ENCODE results near the gene PER2. TPM values are rescaled to one million over a fixed set of nuclear protein-coding genes. Genes with fewer than 3 reads are reported as not detected.

The PER2 gene
- total and polyA plus RNA-seq, 10 of the 15 experiments (the other 5 are each of a cell fraction or from before 2014, with no cell fraction given): 1.5 to 15.1 (median 4.6) TPM

DNA sequence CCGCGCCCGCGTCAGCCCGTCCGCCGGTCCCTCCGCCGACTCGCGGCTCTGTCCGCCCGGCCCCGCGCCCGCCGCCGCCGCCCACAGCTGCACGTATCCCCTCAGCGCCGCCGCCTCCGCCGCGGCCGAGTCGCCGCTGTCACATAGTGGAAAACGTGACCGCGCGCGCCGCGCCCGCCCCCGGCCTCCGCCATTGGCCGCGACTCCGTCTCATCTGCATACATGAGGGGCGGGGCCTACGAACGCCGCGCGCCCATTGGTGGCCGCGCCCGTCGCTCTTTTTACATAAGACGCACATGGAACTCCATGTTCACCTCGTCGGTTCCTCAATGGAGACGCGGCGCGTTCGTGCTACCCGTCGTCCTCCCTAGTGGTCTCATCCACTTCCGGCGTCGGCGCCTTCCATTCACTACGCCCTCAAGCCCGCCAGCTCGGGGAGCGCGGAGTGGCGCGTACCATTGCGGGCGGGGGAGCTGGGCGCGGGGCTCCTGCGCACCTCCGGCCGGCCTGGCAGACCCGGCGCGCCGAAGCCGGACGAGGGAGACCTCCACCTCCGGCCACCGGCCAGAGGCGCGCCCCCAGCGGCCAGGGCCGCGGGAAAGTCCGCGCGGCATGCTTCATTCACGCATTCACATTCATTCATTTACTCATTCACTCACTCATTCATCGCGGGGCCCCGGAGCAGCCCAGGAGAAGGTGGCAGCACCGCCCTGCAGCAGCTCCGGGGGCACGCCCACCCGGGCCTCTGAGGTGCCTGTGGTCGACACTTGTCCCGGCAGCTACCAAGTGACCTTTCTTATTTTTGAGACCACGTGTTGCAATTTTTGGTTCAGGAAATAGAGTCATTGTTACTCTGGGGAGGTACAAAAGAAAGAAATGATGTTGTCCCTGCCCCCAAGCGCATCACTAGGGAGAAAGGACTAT lies 502 bp upstream of the PER2 start (continued):
- TF ChIP-seq RFX5 (IDR thresholded peaks at IDR 0.05; ENCODE audit: low read depth, low read length): no peak
- TF ChIP-seq, protein P1, sequence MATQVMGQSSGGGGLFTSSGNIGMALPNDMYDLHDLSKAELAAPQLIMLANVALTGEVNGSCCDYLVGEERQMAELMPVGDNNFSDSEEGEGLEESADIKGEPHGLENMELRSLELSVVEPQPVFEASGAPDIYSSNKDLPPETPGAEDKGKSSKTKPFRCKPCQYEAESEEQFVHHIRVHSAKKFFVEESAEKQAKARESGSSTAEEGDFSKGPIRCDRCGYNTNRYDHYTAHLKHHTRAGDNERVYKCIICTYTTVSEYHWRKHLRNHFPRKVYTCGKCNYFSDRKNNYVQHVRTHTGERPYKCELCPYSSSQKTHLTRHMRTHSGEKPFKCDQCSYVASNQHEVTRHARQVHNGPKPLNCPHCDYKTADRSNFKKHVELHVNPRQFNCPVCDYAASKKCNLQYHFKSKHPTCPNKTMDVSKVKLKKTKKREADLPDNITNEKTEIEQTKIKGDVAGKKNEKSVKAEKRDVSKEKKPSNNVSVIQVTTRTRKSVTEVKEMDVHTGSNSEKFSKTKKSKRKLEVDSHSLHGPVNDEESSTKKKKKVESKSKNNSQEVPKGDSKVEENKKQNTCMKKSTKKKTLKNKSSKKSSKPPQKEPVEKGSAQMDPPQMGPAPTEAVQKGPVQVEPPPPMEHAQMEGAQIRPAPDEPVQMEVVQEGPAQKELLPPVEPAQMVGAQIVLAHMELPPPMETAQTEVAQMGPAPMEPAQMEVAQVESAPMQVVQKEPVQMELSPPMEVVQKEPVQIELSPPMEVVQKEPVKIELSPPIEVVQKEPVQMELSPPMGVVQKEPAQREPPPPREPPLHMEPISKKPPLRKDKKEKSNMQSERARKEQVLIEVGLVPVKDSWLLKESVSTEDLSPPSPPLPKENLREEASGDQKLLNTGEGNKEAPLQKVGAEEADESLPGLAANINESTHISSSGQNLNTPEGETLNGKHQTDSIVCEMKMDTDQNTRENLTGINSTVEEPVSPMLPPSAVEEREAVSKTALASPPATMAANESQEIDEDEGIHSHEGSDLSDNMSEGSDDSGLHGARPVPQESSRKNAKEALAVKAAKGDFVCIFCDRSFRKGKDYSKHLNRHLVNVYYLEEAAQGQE (IDR thresholded peaks at IDR 0.05; ENCODE audit: low read depth, low read length): no peak
- no peak for TF ChIP-seq EZH2 (IDR thresholded peaks at IDR 0.05; ENCODE audit: borderline replicate concordance, control insufficient read depth, low read depth, low read length)
- TF ChIP-seq, protein P2, sequence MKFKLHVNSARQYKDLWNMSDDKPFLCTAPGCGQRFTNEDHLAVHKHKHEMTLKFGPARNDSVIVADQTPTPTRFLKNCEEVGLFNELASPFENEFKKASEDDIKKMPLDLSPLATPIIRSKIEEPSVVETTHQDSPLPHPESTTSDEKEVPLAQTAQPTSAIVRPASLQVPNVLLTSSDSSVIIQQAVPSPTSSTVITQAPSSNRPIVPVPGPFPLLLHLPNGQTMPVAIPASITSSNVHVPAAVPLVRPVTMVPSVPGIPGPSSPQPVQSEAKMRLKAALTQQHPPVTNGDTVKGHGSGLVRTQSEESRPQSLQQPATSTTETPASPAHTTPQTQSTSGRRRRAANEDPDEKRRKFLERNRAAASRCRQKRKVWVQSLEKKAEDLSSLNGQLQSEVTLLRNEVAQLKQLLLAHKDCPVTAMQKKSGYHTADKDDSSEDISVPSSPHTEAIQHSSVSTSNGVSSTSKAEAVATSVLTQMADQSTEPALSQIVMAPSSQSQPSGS (IDR thresholded peaks at IDR 0.05; ENCODE audit: low read length): no peak
- TF ChIP-seq ZSCAN29 (IDR thresholded peaks at IDR 0.05): peak; percentile 69; the same call in 1 of the 2 replicates
- no peak for TF ChIP-seq MYB (IDR thresholded peaks at IDR 0.05; ENCODE audit: borderline replicate concordance, low read depth, low read length)
- peak; percentile 20; the same call in 1 of the 2 replicates for TF ChIP-seq NR2C1 (IDR thresholded peaks at IDR 0.05)
- TF ChIP-seq RAD21 (IDR thresholded peaks at IDR 0.05; ENCODE audit: insufficient read depth, low read depth, low read length): no peak
- TF ChIP-seq, protein P3, sequence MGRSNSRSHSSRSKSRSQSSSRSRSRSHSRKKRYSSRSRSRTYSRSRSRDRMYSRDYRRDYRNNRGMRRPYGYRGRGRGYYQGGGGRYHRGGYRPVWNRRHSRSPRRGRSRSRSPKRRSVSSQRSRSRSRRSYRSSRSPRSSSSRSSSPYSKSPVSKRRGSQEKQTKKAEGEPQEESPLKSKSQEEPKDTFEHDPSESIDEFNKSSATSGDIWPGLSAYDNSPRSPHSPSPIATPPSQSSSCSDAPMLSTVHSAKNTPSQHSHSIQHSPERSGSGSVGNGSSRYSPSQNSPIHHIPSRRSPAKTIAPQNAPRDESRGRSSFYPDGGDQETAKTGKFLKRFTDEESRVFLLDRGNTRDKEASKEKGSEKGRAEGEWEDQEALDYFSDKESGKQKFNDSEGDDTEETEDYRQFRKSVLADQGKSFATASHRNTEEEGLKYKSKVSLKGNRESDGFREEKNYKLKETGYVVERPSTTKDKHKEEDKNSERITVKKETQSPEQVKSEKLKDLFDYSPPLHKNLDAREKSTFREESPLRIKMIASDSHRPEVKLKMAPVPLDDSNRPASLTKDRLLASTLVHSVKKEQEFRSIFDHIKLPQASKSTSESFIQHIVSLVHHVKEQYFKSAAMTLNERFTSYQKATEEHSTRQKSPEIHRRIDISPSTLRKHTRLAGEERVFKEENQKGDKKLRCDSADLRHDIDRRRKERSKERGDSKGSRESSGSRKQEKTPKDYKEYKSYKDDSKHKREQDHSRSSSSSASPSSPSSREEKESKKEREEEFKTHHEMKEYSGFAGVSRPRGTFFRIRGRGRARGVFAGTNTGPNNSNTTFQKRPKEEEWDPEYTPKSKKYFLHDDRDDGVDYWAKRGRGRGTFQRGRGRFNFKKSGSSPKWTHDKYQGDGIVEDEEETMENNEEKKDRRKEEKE (IDR thresholded peaks at IDR 0.05): peak; percentile 87
- TF ChIP-seq BMI1 (IDR thresholded peaks at IDR 0.05; ENCODE audit: borderline replicate concordance): no peak
- TF ChIP-seq ZNF217 (IDR thresholded peaks at IDR 0.05): peak; percentile 19; the same call in 1 of the 2 replicates
- TF ChIP-seq POLR2A (IDR thresholded peaks at IDR 0.05; ENCODE audit: low read depth, low read length): peak; percentile 85
- TF ChIP-seq ZNF384 (IDR thresholded peaks at IDR 0.05; ENCODE audit: borderline replicate concordance, low read depth, low read length): no peak
- TF ChIP-seq, protein P4, sequence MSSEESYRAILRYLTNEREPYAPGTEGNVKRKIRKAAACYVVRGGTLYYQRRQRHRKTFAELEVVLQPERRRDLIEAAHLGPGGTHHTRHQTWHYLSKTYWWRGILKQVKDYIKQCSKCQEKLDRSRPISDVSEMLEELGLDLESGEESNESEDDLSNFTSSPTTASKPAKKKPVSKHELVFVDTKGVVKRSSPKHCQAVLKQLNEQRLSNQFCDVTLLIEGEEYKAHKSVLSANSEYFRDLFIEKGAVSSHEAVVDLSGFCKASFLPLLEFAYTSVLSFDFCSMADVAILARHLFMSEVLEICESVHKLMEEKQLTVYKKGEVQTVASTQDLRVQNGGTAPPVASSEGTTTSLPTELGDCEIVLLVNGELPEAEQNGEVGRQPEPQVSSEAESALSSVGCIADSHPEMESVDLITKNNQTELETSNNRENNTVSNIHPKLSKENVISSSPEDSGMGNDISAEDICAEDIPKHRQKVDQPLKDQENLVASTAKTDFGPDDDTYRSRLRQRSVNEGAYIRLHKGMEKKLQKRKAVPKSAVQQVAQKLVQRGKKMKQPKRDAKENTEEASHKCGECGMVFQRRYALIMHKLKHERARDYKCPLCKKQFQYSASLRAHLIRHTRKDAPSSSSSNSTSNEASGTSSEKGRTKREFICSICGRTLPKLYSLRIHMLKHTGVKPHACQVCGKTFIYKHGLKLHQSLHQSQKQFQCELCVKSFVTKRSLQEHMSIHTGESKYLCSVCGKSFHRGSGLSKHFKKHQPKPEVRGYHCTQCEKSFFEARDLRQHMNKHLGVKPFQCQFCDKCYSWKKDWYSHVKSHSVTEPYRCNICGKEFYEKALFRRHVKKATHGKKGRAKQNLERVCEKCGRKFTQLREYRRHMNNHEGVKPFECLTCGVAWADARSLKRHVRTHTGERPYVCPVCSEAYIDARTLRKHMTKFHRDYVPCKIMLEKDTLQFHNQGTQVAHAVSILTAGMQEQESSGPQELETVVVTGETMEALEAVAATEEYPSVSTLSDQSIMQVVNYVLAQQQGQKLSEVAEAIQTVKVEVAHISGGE (CRISPR knock-in tag; IDR thresholded peaks at IDR 0.05): no peak
- peak; percentile 89 for TF ChIP-seq MYC (IDR thresholded peaks at IDR 0.05; ENCODE audit: insufficient read depth, insufficient read length, insufficient replicate concordance, low read length, severe bottlenecking)
- no peak; the same call in 1 of the 2 replicates for TF ChIP-seq ZNF622 (IDR thresholded peaks at IDR 0.05)

All from GM12878 (cell line).